Measurements from ENCODE around the gene CTNNAL1.

The CTNNAL1 gene

GRCh38 chr9:108951578-108951977 lies 61.7 kb downstream of the CTNNAL1 start:
- H4K20me1 ChIP-seq (ENCODE audit: insufficient read depth, low read length) = no peaks in the 10 kb centered on the region
- H3K79me2 ChIP-seq (ENCODE audit: insufficient read depth, low read length) = no peaks in the 10 kb centered on the region
- H3K27me3 ChIP-seq (ENCODE audit: insufficient read depth, low read length) = no peaks in the 10 kb centered on the region
- H3K4me1 ChIP-seq (ENCODE audit: insufficient read depth, low read length, severe bottlenecking) = no peaks in the 10 kb centered on the region
- no peaks in the 10 kb centered on the region for H3K9me3 ChIP-seq (ENCODE audit: low read length)
- TF ChIP-seq CTCF (IDR thresholded peaks at IDR 0.05; ENCODE audit: low read length) (no peak), EZH2 (IDR thresholded peaks at IDR 0.05; ENCODE audit: borderline replicate concordance, low read length) (no peak)
- no peak overlapping the region for H3K4me3 ChIP-seq (ENCODE audit: low read depth, low read length, poor library complexity, severe bottlenecking)
- H3K9ac ChIP-seq (ENCODE audit: low read length) = no peak overlapping the region
- no peak overlapping the region for H2AFZ ChIP-seq (ENCODE audit: low read length)
- H3K27ac ChIP-seq (ENCODE audit: low read depth, low read length, poor library complexity, severe bottlenecking) = no peak overlapping the region
- peaks cover 4% of the 10 kb centered on the region; the same call in 1 of the 2 replicates for H3K36me3 ChIP-seq (ENCODE audit: insufficient read depth, low read length)
- no peak overlapping the region for H3K4me2 ChIP-seq (ENCODE audit: low read length)
- H3F3A ChIP-seq (ENCODE audit: insufficient read depth, low read length) = no peaks in the 10 kb centered on the region
- H3K9me2 ChIP-seq (ENCODE audit: low read depth, low read length) = no peaks in the 10 kb centered on the region

- TF ChIP-seq CTCF (IDR thresholded peaks at IDR 0.05; ENCODE audit: low read length) = no peak
- TF ChIP-seq EZH2 (IDR thresholded peaks at IDR 0.05; ENCODE audit: borderline replicate concordance, low read length) = no peak
- H3K79me2 ChIP-seq (ENCODE audit: insufficient read depth, low read length) = no peaks in the 10 kb centered on the region
- no peaks in the 10 kb centered on the region for H3K27me3 ChIP-seq (ENCODE audit: insufficient read depth, low read length)
- H3K9ac ChIP-seq (ENCODE audit: low read length) = no peak overlapping the region
- H4K20me1 ChIP-seq (ENCODE audit: insufficient read depth, low read length) = no peaks in the 10 kb centered on the region
- no peak overlapping the region for H3K4me2 ChIP-seq (ENCODE audit: low read length)
- H3K36me3 ChIP-seq (ENCODE audit: insufficient read depth, low read length) = peaks cover 4% of the 10 kb centered on the region; the same call in 1 of the 2 replicates
- H3K4me3 ChIP-seq (ENCODE audit: low read depth, low read length, poor library complexity, severe bottlenecking) = no peak overlapping the region
- no peaks in the 10 kb centered on the region for H3F3A ChIP-seq (ENCODE audit: insufficient read depth, low read length)
- no peaks in the 10 kb centered on the region for H3K4me1 ChIP-seq (ENCODE audit: insufficient read depth, low read length, severe bottlenecking)
- no peaks in the 10 kb centered on the region for H3K9me2 ChIP-seq (ENCODE audit: low read depth, low read length)
- H3K27ac ChIP-seq (ENCODE audit: low read depth, low read length, poor library complexity, severe bottlenecking) = no peak overlapping the region
- H2AFZ ChIP-seq (ENCODE audit: low read length) = no peak overlapping the region
- H3K9me3 ChIP-seq (ENCODE audit: low read length) = no peaks in the 10 kb centered on the region
These were observed 63.1 kb downstream of the CTNNAL1 start for GRCh38 chr9:108950168-108950567.

GRCh38 chr9:108939975-108940374 lies 73.3 kb downstream of the CTNNAL1 start:
- Histone ChIP-seq H3F3A (ENCODE audit: insufficient read depth, low read length) (no peaks in the 10 kb centered on the region), H4K20me1 (ENCODE audit: insufficient read depth, low read length) (no peaks in the 10 kb centered on the region), H3K4me1 (ENCODE audit: insufficient read depth, low read length, severe bottlenecking) (peaks cover 7% of the 10 kb centered on the region), H3K9me2 (ENCODE audit: low read depth, low read length) (no peaks in the 10 kb centered on the region), H3K36me3 (ENCODE audit: insufficient read depth, low read length) (peaks cover 14% of the 10 kb centered on the region; the same call in 1 of the 2 replicates), H3K27ac (ENCODE audit: low read depth, low read length, poor library complexity, severe bottlenecking) (no peak overlapping the region), H3K9me3 (ENCODE audit: low read length) (no peaks in the 10 kb centered on the region), H3K9ac (ENCODE audit: low read length) (no peak overlapping the region), H2AFZ (ENCODE audit: low read length) (no peak overlapping the region), H3K4me3 (ENCODE audit: low read depth, low read length, poor library complexity, severe bottlenecking) (no peak overlapping the region), H3K27me3 (ENCODE audit: insufficient read depth, low read length) (no peaks in the 10 kb centered on the region), H3K4me2 (ENCODE audit: low read length) (no peak overlapping the region), H3K79me2 (ENCODE audit: insufficient read depth, low read length) (no peaks in the 10 kb centered on the region)
- no peak for TF ChIP-seq EZH2 (IDR thresholded peaks at IDR 0.05; ENCODE audit: borderline replicate concordance, low read length)
- no peak for TF ChIP-seq CTCF (IDR thresholded peaks at IDR 0.05; ENCODE audit: low read length)

All from OCI-LY1 (cell line).